NOMO-1 treated with DMSO at 0.1 percent for 48 hours (cell line): ENCODE data around the gene TMUB1.

Experiments used
- DNase-seq: peaks from one replicate; lab custom pipeline; 2025; ENCODE audit not compliant: unreplicated experiment; lab: John Stamatoyannopoulos, UW

The TMUB1 gene

GRCh38 chr7:151035026-151035717, 48.1 kb downstream of the TMUB1 start:
- no peak for DNase-seq

- DNase-seq = no peak
Observed at GRCh38 chr7:151034312-151035025, 48.8 kb downstream of the TMUB1 start.

GRCh38 chr7:151033864-151034249, 49.4 kb downstream of the TMUB1 start:
- no peak for DNase-seq

GRCh38 chr7:151032936-151033863, 50.1 kb downstream of the TMUB1 start:
- DNase-seq = no peak
